Measurements from ENCODE around the gene SHQ1. TPM values are rescaled to one million over a fixed set of nuclear protein-coding genes. Genes with fewer than 3 reads are reported as not detected.
"Not testable (repeated sequence)": the region's sequence is repeated elsewhere in the genome, so short reads cannot be mapped to it uniquely, and the experiment has no call there.

SHQ1 gene
- polyA plus RNA-seq, 10 donors: 10.7 to 16.9 (median 13.3) TPM

DNA sequence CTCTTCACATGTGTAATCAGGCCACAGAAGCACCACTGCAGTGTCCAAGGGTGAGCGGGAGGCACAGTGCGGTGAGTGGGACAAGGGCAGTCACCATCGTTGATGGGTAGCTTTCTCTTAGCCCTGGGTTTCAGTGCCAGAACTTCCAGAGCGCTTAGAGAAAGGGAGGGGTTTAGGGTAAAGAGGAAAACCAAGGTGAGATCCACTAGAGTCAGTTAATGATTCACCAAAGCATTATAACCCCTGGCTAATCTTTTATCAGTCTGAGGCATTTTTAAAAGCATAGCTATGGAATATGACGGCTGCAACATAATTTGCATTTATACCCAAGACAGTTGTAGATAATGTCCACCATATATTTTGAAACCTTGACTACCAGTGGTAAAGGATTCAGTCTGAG lies 94.8 kb downstream of the SHQ1 start:
- DNase-seq: no peak

DNA sequence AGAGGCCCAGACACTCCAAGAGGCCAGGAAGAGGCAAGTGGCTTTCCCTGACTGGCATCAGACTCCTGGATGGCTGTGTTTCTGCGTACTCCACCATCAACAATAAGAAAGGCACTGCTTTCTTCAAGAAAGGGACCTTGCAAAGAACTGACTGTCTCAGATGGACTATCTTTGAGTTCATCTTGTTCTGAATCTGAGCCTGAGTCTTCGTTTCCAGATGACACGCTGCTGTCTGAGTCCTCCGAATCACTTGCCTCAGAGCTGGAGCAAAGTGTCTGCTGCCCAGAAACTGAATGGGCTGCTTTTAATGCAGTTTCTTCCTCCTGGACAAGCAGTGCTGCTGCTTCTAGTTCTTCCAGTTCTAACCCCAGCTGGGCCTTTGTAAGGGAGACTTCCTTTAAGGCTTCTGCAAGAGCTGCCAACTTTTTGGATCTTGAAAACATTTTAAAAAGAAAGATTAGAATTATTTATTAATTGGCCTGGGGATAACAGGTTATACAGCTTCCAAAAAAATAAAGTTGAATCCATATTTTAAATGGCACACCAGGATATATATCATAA lies 97.8 kb downstream of the SHQ1 start:
- DNase-seq: peak in 1 of 3 donors; percentile 61

GRCh38 chr3:72748659-72749058 lies 99.6 kb downstream of the SHQ1 start:
- no peak for DNase-seq

- DNase-seq: no peak
Observed at GRCh38 chr3:72746430-72747411, 101.5 kb downstream of the SHQ1 start.

DNA sequence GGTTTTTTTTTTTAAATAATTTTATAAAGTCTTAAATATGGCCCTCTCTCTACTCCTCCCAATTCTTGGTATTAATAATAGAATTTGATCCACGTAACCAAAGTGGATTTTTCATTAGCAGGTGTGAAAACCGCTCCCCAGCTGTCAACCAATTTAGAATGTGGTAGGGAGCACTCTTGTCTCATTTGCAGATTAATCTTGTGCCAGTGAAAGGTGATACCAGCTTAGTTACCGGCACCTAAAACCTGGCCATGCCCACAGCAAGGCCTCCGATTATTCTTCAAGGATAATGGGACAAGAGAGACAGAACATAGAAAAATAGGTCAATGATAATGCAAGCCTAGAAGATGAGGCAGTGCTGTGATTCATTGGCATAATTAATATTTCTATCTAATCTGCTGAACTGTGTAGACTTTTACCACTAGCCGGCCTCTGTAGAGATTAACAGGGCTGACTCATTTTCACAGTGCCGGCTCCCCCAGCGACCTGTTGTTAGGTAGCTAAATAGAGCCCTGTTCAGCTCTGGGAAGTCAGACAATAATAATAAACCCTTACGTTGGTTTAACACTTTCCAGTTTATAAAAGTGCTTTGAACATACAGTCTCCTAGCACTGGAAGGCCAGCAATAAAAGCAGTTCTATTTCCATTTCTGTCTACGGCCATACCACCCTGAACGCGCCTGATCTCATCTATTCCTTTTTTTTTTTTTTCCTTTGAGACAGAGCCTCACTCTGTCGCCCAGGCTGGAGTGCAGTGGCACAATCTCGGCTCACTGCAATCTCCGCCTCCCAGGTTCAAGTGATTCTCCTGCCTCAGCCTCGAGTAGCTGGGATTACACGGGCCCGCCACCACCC lies 102.9 kb downstream of the SHQ1 start:
- no peak for DNase-seq

- DNase-seq: no peak
Observed at GRCh38 chr3:72744330-72744729, 103.9 kb downstream of the SHQ1 start.

GRCh38 chr3:72739531-72740466 lies 108.4 kb downstream of the SHQ1 start:
- no peak for DNase-seq

GRCh38 chr3:72738752-72739530 lies 109.3 kb downstream of the SHQ1 start:
- peak in 1 of 3 donors; percentile 49 for DNase-seq

- DNase-seq: not testable (repeated sequence)
Observed at GRCh38 chr3:72735072-72735471, 113.2 kb downstream of the SHQ1 start.

DNA sequence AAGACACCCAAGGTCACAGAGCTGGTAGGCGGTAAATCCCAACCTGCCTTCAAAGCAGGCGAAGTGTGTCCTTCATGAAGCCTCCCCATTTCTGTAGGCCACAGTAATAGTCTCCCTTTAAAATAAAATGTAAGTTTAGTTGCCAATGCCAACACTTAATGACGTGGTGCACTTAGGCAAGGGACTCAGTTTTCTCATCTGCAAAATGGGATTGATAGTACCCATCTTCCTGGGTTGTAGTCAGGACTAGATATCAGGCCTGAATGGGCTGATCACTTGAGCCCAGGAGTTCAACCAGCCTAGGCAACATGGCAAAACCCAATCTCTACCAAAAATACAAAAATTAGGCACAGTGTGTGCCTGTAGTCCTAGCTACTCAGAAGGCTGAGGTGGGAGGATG lies 114.6 kb downstream of the SHQ1 start:
- DNase-seq: no peak

DNA sequence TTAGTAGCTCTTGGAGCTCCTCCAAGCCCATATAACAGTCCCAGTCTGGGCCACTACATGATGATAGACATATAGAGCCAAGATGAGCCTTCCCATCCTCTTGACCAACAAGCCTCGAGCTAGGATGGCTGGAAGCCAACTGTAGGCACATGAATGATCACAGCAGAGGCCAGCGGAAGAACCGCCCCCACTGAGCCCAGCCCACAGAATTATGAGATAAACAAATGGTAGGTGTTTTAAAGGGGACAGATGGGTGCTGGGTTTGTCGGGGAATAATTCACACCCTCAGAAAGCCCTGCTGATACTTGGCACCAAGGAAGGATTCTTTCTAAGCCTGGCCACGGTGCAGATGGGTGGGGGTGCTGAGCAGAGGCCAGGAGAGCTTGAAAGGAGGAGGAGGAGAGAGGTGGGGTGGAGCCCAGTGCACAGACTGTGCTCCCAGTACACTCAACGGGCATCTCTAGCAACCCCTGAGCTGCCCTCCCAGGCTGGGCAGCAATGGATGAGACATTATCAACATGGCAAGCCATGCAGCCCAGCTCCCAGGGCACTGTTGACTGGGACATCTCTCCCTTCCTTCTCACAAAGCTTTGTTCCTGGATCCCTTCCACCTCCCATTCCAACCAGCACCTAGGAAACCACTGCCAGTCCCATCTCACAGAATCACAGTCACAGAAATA lies 115.4 kb downstream of the SHQ1 start:
- DNase-seq: not testable (repeated sequence)

- no peak for DNase-seq
Observed at GRCh38 chr3:72728958-72729467, 119.2 kb downstream of the SHQ1 start.

- no peak for DNase-seq
Observed at GRCh38 chr3:72728329-72728889, 119.8 kb downstream of the SHQ1 start.

DNA sequence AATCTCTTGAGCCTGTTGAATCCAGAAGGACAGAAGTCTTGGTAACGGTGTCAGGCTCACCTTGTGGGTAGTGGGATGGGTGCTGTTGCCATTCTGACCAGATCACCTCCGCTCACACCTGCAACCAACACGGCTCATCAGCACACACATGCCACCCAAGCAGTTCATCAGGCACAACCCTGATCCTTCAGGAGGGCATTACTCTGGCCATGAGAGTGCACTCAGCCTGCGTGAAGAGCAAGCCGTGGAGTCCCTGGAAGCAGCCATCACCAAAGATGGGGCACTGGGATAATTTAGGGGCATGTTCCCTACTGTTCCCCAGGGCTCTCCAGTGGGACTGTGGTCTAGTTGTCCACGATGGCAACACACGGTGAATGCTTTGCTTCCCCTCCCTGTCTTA lies 120.5 kb downstream of the SHQ1 start:
- no peak for DNase-seq

GRCh38 chr3:72727172-72727571 lies 121.1 kb downstream of the SHQ1 start:
- DNase-seq: peak in 2 of 3 donors; percentile 56 to 81

DNA sequence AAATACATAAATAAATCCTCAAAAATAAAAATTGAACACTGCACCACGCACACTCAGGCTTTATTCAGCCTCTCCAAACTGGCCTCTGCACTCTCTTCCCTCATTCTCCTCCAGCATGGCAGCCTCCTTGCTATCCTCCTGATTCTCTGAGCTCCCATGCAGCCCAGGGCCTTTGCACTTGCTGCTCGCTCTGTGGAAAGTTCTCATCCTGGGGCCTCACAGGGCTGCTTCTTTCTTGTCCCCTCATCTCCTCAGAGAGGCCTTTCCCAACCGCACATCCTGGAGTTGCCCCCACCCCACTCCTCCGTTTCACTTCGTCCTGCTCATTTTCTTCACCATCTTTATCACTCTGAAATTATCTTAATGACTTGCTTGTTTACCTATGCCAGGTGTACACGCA lies 123.0 kb downstream of the SHQ1 start:
- no peak for DNase-seq

- DNase-seq: no peak
Observed at GRCh38 chr3:72724070-72724469, 124.2 kb downstream of the SHQ1 start.

GRCh38 chr3:72722930-72723726 lies 125.1 kb downstream of the SHQ1 start:
- peak in 1 of 3 donors; percentile 58 for DNase-seq
